Endothelial cell of umbilical vein (primary cell): ENCODE data around the gene CEP70. TPM values are rescaled to one million over a fixed set of nuclear protein-coding genes. Genes with fewer than 3 reads are reported as not detected.
"Not testable (repeated sequence)": the region's sequence is repeated elsewhere in the genome, so short reads cannot be mapped to it uniquely, and the experiment has no call there.

ENCODE experiments used
- BruUV-seq: library from RNA; stranded (reverse); fragments of 400-500 nt; replicated peaks from 2 replicates; lab custom pipeline; 2021; lab: Mats Ljungman, UMichigan
- CTCF ChIA-PET: fragments of 300-600, 350-600 bp; sonication (Branson Sonifier 250); formaldehyde crosslinking; loops from one replicate; lab custom pipeline; 2021; ENCODE audit warnings: antibody characterized with exemption, inconsistent platforms; lab: Charles Lee
- POLR2A ChIA-PET: fragments of 300-600, 350-600 bp; sonication (Branson Sonifier 250); formaldehyde crosslinking; loops from one replicate; lab custom pipeline; 2021; ENCODE audit warnings: antibody characterized with exemption, inconsistent platforms; lab: Charles Lee
- DNase-seq: peaks from one replicate; pipeline ENCODE4 v3.0.0-alpha.2; 2011; ENCODE audit warnings: low read depth, low spot score
- FAIRE-seq: peaks from 2 replicates; lab custom pipeline; 2011; peaks lifted over from hg19 to GRCh38; lab: Jason Lieb, UNC
- H2AFZ ChIP-seq: 2 replicates; pipeline ENCODE4 v1.6.0; 2012; ENCODE audit warnings: low read depth, low read length, control low read depth, inconsistent platforms
- H3K27ac ChIP-seq: 2 replicates; pipeline ENCODE4 v1.5.1; 2011; ENCODE audit warnings: low read depth, mild to moderate bottlenecking, control low read depth, low read length, moderate library complexity; ENCODE audit not compliant: insufficient read depth
- H3K27me3 ChIP-seq, 2 experiments: 2 replicates each; pipeline versions ENCODE4 v1.6.0 to v1.6.1; 2011; ENCODE audit warnings: low read length in 2 of 2, mixed read lengths in 1 of 2; ENCODE audit not compliant: control insufficient read depth in 2 of 2, insufficient read depth in 2 of 2
- H3K36me3 ChIP-seq, 2 experiments: 2 replicates in 1 of 2; 3 replicates in 1 of 2; pipeline ENCODE4 v1.5.1; 2011; ENCODE audit warnings: low read length in 2 of 2, mild to moderate bottlenecking in 1 of 2, moderate library complexity in 1 of 2; ENCODE audit not compliant: control insufficient read depth in 2 of 2, insufficient read depth in 2 of 2; ENCODE audit errors: extremely low read depth in 1 of 2
- H3K4me1 ChIP-seq: 3 replicates; pipeline ENCODE4 v1.5.1; 2011; ENCODE audit warnings: mild to moderate bottlenecking, low read length; ENCODE audit not compliant: control insufficient read depth, insufficient read depth; ENCODE audit errors: extremely low read depth
- H3K4me2 ChIP-seq: 2 replicates; pipeline ENCODE4 v1.6.1; 2011; ENCODE audit warnings: low read length, control low read depth, mixed read lengths; ENCODE audit not compliant: insufficient read depth
- H3K4me3 ChIP-seq, 3 experiments: fragments of 200-600 bp in 1 of 3; sonication (generic), shearing (Covaris generic) in 1 of 3; replicated peaks in 1 of 3; 2 replicates each; pipeline ENCODE4 v1.5.1; 2011 to 2016; ENCODE audit warnings: control low read depth in 3 of 3, low read length in 3 of 3, mild to moderate bottlenecking in 2 of 3, inconsistent platforms in 1 of 3, low read depth in 1 of 3, moderate library complexity in 1 of 3; ENCODE audit not compliant: insufficient read depth in 1 of 3
- H3K79me2 ChIP-seq: 2 replicates; pipeline ENCODE4 v1.6.0; 2012; ENCODE audit warnings: low read length, inconsistent platforms; ENCODE audit not compliant: control insufficient read depth, insufficient read depth
- H3K9ac ChIP-seq: replicated peaks from 2 replicates; pipeline ENCODE3; 2011; ENCODE audit warnings: low read length, control low read depth; ENCODE audit not compliant: insufficient read depth; ENCODE audit errors: extremely low read depth
- H3K9me1 ChIP-seq: replicated peaks from 3 replicates; pipeline ENCODE4 v1.6.0; 2011; ENCODE audit warnings: mild to moderate bottlenecking, low read length; ENCODE audit not compliant: control insufficient read depth, insufficient read depth; ENCODE audit errors: extremely low read depth
- H3K9me3 ChIP-seq: replicated peaks from 2 replicates; pipeline ENCODE4 v1.5.1; 2012; ENCODE audit warnings: low read length, inconsistent platforms; ENCODE audit not compliant: control insufficient read depth, insufficient read depth
- H4K20me1 ChIP-seq: replicated peaks from 2 replicates; pipeline ENCODE3; 2011; ENCODE audit warnings: mild to moderate bottlenecking, low read length; ENCODE audit not compliant: control insufficient read depth, insufficient read depth; ENCODE audit errors: extremely low read depth
- CTCF ChIP-seq, 2 donors: IDR thresholded peaks; 1 replicate in 1 of 2; 2 replicates in 1 of 2; pipeline ENCODE4 v1.5.1; 2011; ENCODE audit warnings: low read length in 2 of 2, mild to moderate bottlenecking in 2 of 2, moderate library complexity in 2 of 2, control low read depth in 1 of 2, inconsistent platforms in 1 of 2, low read depth in 1 of 2; ENCODE audit not compliant: insufficient read depth in 1 of 2; ENCODE audit errors: extremely low read depth in 1 of 2
- EZH2 ChIP-seq: IDR thresholded peaks from 2 replicates; pipeline ENCODE4 v1.6.1; 2012; ENCODE audit warnings: borderline replicate concordance, low read depth, mild to moderate bottlenecking, moderate library complexity, low read length, inconsistent platforms; ENCODE audit not compliant: severe bottlenecking
- FOS ChIP-seq: IDR thresholded peaks from 2 replicates; pipeline ENCODE4 v1.6.1; 2011; ENCODE audit warnings: mild to moderate bottlenecking, low read length, moderate library complexity, borderline replicate concordance; ENCODE audit not compliant: insufficient read depth
- GATA2 ChIP-seq: IDR thresholded peaks from 2 replicates; pipeline ENCODE4 v1.7.0; 2011; ENCODE audit warnings: low read depth, mild to moderate bottlenecking, moderate library complexity, mixed read lengths, low read length; ENCODE audit not compliant: insufficient read length, insufficient read depth
- JUN ChIP-seq: IDR thresholded peaks from 2 replicates; pipeline ENCODE4 v1.6.1; 2011; ENCODE audit warnings: borderline replicate concordance, low read depth; ENCODE audit not compliant: insufficient read length, insufficient read depth
- MAX ChIP-seq: IDR thresholded peaks from 2 replicates; pipeline ENCODE4 v1.6.1; 2011; ENCODE audit not compliant: insufficient read depth, insufficient read length
- MYC ChIP-seq: IDR thresholded peaks from one replicate; pipeline ENCODE4 v1.6.1; 2011; ENCODE audit warnings: mild to moderate bottlenecking, low read depth, low read length
- POLR2A ChIP-seq: IDR thresholded peaks from 2 replicates; pipeline ENCODE4 v1.6.1; 2012; ENCODE audit warnings: low read depth, mild to moderate bottlenecking, control low read depth, low read length
- POLR2AphosphoS5 ChIP-seq: IDR thresholded peaks from 2 replicates; pipeline ENCODE4 v1.6.1; 2012; ENCODE audit warnings: low read depth, mild to moderate bottlenecking, control low read depth, low read length, moderate library complexity; ENCODE audit not compliant: insufficient read depth
- dilution Hi-C: fragments of 300-500 bp; cut with MboI; formaldehyde crosslinking; loops from one replicate; pipeline ENCODE4 v1.15.0; 2019; ENCODE audit warnings: low sequenced_read_pairs; ENCODE audit not compliant: extremely low pct_ligation_motif_present
- intact Hi-C: fragments of 100-400 bp; cut with micrococcal nuclease; formaldehyde crosslinking; loops from one replicate; pipeline ENCODE4 v1.10.0; 2022
- polyA plus RNA-seq, 4 experiments: library from polyadenylated mRNA; depleted of rRNA in 3 of 4; stranded (reverse) in 3 of 4; unstranded in 1 of 4; fragments of >200 nt; gene quantifications; 2 replicates each; pipeline versions ENCODE4 v1.2.1 to v1.2.3, GENCODE V29; 2011 to 2012; ENCODE audit warnings: missing spikeins in 1 of 4
- total RNA-seq: library from RNA; stranded (reverse); gene quantifications from 2 replicates; pipeline ENCODE4 v1.2.3, GENCODE V29; 2021

The CEP70 gene
- total and polyA plus RNA-seq, 2 donors (not counting 3 experiments of a cell fraction or from before 2014, with no cell fraction given), result 2.1 to 16.9 TPM

- intact Hi-C loops, result no loop called here
- Histone ChIP-seq H2AFZ (no peak overlapping the region), H3K27ac (no peak overlapping the region), H3K9me3 (no peaks in the 10 kb centered on the region), H3K4me2 (no peak overlapping the region), H3K9me1 (no peaks in the 10 kb centered on the region), H4K20me1 (no peaks in the 10 kb centered on the region), H3K4me3 (no peak overlapping the region), H3K4me1 (no peaks in the 10 kb centered on the region), H3K27me3 (no peaks in the 10 kb centered on the region), H3K79me2 (no peaks in the 10 kb centered on the region), H3K36me3 (no peaks in the 10 kb centered on the region), H3K9ac (no peak overlapping the region)
- POLR2A ChIA-PET, result no interaction called here
- BruUV-seq, result no TSS peak
- DNase-seq, result no peak
- FAIRE-seq, result no peak
- TF ChIP-seq FOS (no peak), EZH2 (no peak), POLR2AphosphoS5 (no peak), GATA2 (no peak), MAX (no peak), MYC (no peak), POLR2A (no peak), CTCF (IDR thresholded peaks at IDR 0.05; ENCODE audit: extremely low read depth in 1 of 2, insufficient read depth in 1 of 2, low read depth in 1 of 2, low read length in 2 of 2) (no peak), JUN (no peak)
- CTCF ChIA-PET, result no interaction called here
- dilution Hi-C loops, result no loop called here
Measured at GRCh38 chr3:138573138-138573537, 20.9 kb downstream of the CEP70 start.

- H2AFZ ChIP-seq, H4K20me1 ChIP-seq, H3K4me2 ChIP-seq, H3K9me3 ChIP-seq, H3K36me3 ChIP-seq, H3K27me3 ChIP-seq, dilution Hi-C loops, H3K9ac ChIP-seq, FAIRE-seq, H3K4me1 ChIP-seq, H3K9me1 ChIP-seq, H3K4me3 ChIP-seq, POLR2A ChIA-PET, BruUV-seq, intact Hi-C loops, DNase-seq, H3K79me2 ChIP-seq, H3K27ac ChIP-seq: not testable (repeated sequence)
- CTCF ChIA-PET, result interaction anchor here (1.0 to 2.1 kb wide), 3 partner anchors 11 to 346 kb away, joined by 3 to 6 read pairs (median 4); partner anchors contain the start of gene CEP70
Measured at GRCh38 chr3:138569624-138570023, 24.4 kb downstream of the CEP70 start.
